ENCODE data around the gene PTPRK.

DNA sequence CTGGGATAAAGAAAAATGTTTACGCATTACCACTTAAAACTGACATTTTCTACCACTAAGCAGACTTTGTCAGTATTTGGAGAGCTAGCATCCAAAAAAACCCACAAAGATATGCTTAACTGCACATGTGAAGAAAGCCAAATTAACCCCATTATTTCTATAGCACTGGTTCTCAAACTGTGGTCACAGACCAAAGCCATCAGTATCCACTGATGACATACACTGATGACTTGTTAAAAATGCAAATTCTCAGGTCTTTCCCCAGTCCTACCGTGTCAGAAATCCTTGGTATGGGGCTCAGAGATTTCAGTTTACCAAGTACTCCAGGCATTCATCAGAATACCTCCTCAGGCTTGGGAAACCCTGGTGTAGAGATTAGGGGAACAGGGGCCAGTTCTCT lies 230.2 kb downstream of the PTPRK start:
- TF ChIP-seq RAD21 (IDR thresholded peaks at IDR 0.05; ENCODE audit: low read depth) (no peak), JUND (IDR thresholded peaks at IDR 0.05) (no peak), POLR2A (IDR thresholded peaks at IDR 0.05; ENCODE audit: borderline replicate concordance, extremely low read depth, insufficient read depth, insufficient read length) (no peak), SP1 (IDR thresholded peaks at IDR 0.05; ENCODE audit: low read depth) (no peak), ZNF274 (IDR thresholded peaks at IDR 0.05; ENCODE audit: low read depth, low read length) (no peak), SRF (IDR thresholded peaks at IDR 0.05; ENCODE audit: low read depth) (no peak), YY1 (IDR thresholded peaks at IDR 0.05; ENCODE audit: extremely low read depth, insufficient replicate concordance, low read depth, low read length) (no peak), CEBPB (IDR thresholded peaks at IDR 0.05; ENCODE audit: low read depth) (no peak), EZH2phosphoT487 (IDR thresholded peaks at IDR 0.05; ENCODE audit: borderline replicate concordance) (no peak)
- TF ChIP-seq, protein P1, sequence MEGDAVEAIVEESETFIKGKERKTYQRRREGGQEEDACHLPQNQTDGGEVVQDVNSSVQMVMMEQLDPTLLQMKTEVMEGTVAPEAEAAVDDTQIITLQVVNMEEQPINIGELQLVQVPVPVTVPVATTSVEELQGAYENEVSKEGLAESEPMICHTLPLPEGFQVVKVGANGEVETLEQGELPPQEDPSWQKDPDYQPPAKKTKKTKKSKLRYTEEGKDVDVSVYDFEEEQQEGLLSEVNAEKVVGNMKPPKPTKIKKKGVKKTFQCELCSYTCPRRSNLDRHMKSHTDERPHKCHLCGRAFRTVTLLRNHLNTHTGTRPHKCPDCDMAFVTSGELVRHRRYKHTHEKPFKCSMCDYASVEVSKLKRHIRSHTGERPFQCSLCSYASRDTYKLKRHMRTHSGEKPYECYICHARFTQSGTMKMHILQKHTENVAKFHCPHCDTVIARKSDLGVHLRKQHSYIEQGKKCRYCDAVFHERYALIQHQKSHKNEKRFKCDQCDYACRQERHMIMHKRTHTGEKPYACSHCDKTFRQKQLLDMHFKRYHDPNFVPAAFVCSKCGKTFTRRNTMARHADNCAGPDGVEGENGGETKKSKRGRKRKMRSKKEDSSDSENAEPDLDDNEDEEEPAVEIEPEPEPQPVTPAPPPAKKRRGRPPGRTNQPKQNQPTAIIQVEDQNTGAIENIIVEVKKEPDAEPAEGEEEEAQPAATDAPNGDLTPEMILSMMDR (IDR thresholded peaks at IDR 0.05 in 2 of 3, conservative IDR thresholded peaks at IDR 0.05 in 1 of 3; ENCODE audit: borderline replicate concordance in 1 of 3, insufficient read depth in 1 of 3, low read depth in 2 of 3, low read length in 2 of 3) = no peak
